ENCODE measurements around the gene OLFM3.

OLFM3 gene

GRCh38 chr1:101996825-101997465, at the start of gene OLFM3:
OLFM3 (minus strand) TSS chr1:101996926.
- peak; percentile 25 for DNase-seq

GRCh38 chr1:102045752-102046151, 49.0 kb upstream of the OLFM3 start:
- DNase-seq: no peak

- DNase-seq: no peak
These were observed 35.8 kb upstream of the OLFM3 start for GRCh38 chr1:102032534-102032933.

GRCh38 chr1:102019530-102019929, 22.8 kb upstream of the OLFM3 start:
- no peak for DNase-seq

GRCh38 chr1:102015728-102016127, 19.0 kb upstream of the OLFM3 start:
- DNase-seq: no peak

GRCh38 chr1:102002057-102002456, 5.3 kb upstream of the OLFM3 start:
- peak; percentile 28 for DNase-seq

- no peak for DNase-seq
These were observed 561 bp downstream of the OLFM3 start for GRCh38 chr1:101995984-101996745.

- no peak for DNase-seq
These were observed 3.0 kb downstream of the OLFM3 start for GRCh38 chr1:101993710-101994109.

GRCh38 chr1:101992821-101993575, 3.7 kb downstream of the OLFM3 start:
- no peak for DNase-seq

- no peak for DNase-seq
These were observed 15.8 kb downstream of the OLFM3 start for GRCh38 chr1:101980974-101981373.

- no peak for DNase-seq
These were observed 19.5 kb downstream of the OLFM3 start for GRCh38 chr1:101977266-101977665.

GRCh38 chr1:101976161-101976560, 20.6 kb downstream of the OLFM3 start:
- DNase-seq: no peak

GRCh38 chr1:101975371-101975770, 21.4 kb downstream of the OLFM3 start:
- DNase-seq: no peak

GRCh38 chr1:101974599-101975274, 22.0 kb downstream of the OLFM3 start:
- DNase-seq: no peak

- DNase-seq: no peak
These were observed 25.4 kb downstream of the OLFM3 start for GRCh38 chr1:101971304-101971703.

GRCh38 chr1:101967871-101968270, 28.9 kb downstream of the OLFM3 start:
- no peak for DNase-seq

- no peak for DNase-seq
These were observed 31.4 kb downstream of the OLFM3 start for GRCh38 chr1:101965341-101965740.

GRCh38 chr1:101964708-101965107, 32.0 kb downstream of the OLFM3 start:
- no peak for DNase-seq

GRCh38 chr1:101960142-101960541, 36.6 kb downstream of the OLFM3 start:
- DNase-seq: no peak

GRCh38 chr1:101959456-101959855, 37.3 kb downstream of the OLFM3 start:
- no peak for DNase-seq

GRCh38 chr1:101957771-101958170, 39.0 kb downstream of the OLFM3 start:
- no peak for DNase-seq

GRCh38 chr1:101953623-101954022, 43.1 kb downstream of the OLFM3 start:
- DNase-seq: no peak

- DNase-seq: no peak
These were observed 50.8 kb downstream of the OLFM3 start for GRCh38 chr1:101945884-101946283.

All from DMS153 (cell line).